ELF-1 (cell line): ENCODE measurements around the gene CDC45.

Experiments used
- DNase-seq: peaks from one replicate; pipeline ENCODE4 v3.0.0-alpha.2; 2016; ENCODE audit warnings: low read depth, low spot score

CDC45 gene

DNA sequence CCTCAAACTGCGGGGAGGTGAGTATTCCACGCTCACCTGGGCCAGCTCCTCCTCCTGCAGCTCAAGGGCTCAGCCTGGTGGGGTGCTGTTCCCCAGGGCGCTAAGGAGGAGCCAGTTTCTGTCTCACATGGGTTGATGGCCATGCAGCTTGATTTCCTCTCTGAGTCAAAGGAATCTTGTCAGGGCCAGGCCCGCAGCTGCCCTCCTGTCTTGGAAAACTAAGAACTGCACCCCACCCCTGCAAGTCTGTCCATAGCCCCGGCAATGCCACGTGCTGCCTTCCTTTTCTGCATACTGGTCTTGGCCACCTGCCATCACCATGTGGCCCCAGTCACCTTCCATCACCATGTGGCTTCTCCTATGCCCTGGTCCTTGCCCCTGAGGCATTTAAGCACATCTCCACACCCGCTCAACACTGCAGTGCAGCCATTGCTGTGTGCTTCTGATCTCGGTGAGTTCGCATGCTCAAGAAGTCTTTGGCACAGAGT lies 79.6 kb downstream of the CDC45 start:
- no peak for DNase-seq

- no peak for DNase-seq
Observed at GRCh38 chr22:19559956-19560355, 80.2 kb downstream of the CDC45 start.

GRCh38 chr22:19565382-19566278 lies 85.9 kb downstream of the CDC45 start:
- DNase-seq, result no peak

DNA sequence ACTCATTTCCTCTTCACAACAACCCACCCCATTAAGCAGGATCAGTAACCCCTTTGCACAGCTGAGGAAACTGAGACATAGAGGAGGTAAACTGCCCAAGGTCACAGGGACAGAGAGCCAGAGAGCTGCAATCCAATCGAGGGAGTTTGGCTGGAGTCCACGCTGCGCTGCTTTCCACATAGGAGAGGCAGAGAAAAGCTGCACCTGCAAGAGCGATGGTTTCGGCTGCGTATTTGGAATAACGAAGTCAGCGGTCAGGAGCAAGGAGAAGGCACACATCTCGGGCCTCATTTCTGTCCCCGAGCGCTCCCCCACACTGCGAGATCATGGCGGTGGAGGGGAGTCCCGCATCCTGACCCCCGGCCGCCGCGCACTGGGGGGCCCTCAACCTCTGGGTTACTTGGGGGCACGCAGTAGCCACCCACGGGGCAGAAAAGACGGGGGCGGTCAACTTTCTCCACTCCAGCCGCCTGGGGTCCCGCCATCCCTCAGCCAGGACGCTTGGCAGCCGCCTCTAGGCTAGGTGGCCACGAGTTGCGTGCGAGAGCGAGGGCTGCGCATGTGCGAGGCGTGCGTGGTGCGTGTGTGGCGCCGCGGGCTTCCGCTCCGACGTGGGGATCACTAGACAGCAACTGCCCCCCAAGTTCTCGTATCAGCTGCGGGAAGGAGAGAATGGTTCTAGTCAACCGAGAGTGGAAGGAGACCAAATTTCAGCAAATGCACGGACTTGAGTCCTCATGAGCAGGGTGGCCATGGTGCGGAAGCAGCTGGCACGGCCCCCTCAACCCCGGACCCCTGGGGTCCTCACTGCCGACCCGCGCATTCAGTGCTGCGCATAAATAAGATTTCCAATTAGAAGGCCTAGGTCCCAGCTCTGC lies 86.8 kb downstream of the CDC45 start:
- DNase-seq, result no peak

GRCh38 chr22:19567157-19568009 lies 87.7 kb downstream of the CDC45 start:
- no peak for DNase-seq

- no peak for DNase-seq
Observed at GRCh38 chr22:19568337-19569275, 88.9 kb downstream of the CDC45 start.

- DNase-seq, result peak; percentile 47
Observed at GRCh38 chr22:19569276-19569640, 89.5 kb downstream of the CDC45 start.

DNA sequence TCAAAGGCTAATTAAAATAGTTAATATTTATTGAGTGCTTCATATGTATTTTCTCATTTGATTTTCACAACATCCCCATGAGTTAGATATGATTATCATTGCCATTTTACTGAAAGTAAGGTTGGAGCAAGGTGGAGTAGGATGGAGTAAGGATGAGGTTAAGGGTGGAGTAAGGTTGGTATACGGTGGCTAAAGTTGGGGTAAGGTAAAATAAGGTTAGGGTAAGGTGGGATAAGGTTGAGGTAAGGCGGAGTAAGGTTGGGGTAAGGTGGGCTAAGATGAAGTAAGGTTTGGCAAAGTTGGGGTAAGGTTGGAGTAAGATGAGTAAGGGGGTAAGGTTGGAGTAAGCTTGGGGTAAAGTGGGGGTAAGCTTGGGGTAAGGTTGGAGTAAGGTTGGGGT lies 90.3 kb downstream of the CDC45 start:
- no peak for DNase-seq
